HepG2 (cell line): ENCODE measurements around the gene UBC. TPM values are rescaled to one million over a fixed set of nuclear protein-coding genes. Genes with fewer than 3 reads are reported as not detected.

Experiments
- ATF1 ChIP-seq: IDR thresholded peaks from 2 replicates; pipeline ENCODE4 v1.6.1; 2016; ENCODE audit warnings: mild to moderate bottlenecking, control low read depth
- ELF1 ChIP-seq: sonication (generic); formaldehyde crosslinking; IDR thresholded peaks from 2 replicates; pipeline ENCODE4 v1.4.0; 2020; ENCODE audit warnings: missing genetic modification reagents
- HDAC6 ChIP-seq: fragments of 200-600 bp; sonication (generic); IDR thresholded peaks from 2 replicates; pipeline ENCODE4 v1.7.0; 2017; ENCODE audit warnings: mild to moderate bottlenecking, antibody characterized with exemption, low read length, low read depth
- HMGA1 ChIP-seq: sonication (generic); formaldehyde crosslinking; conservative IDR thresholded peaks from 2 replicates; pipeline ENCODE4 v1.4.0; 2020; ENCODE audit warnings: missing genetic modification reagents
- HOXD1 ChIP-seq: sonication (generic); formaldehyde crosslinking; IDR thresholded peaks from 2 replicates; pipeline ENCODE4 v1.5.0; 2020; ENCODE audit warnings: missing genetic modification reagents
- KLF12 ChIP-seq: sonication (generic); formaldehyde crosslinking; IDR thresholded peaks from 2 replicates; pipeline ENCODE4 v1.4.0; 2020; ENCODE audit warnings: missing genetic modification reagents, borderline replicate concordance
- MED13 ChIP-seq: sonication (generic); formaldehyde crosslinking; IDR thresholded peaks from 2 replicates; pipeline ENCODE4 v1.5.0; 2020; ENCODE audit warnings: missing genetic modification reagents
- NFIB ChIP-seq: sonication (generic); formaldehyde crosslinking; IDR thresholded peaks from 2 replicates; pipeline ENCODE4 v1.9.0; 2021; ENCODE audit warnings: missing genetic modification reagents, mild to moderate bottlenecking, borderline replicate concordance
- PPARG ChIP-seq: conservative IDR thresholded peaks from 2 replicates; pipeline ENCODE4 v1.6.1; 2016; ENCODE audit warnings: missing biosample characterization, missing genetic modification reagents
- PTBP1 ChIP-seq: fragments of 200-400 bp; formaldehyde crosslinking; IDR thresholded peaks from 2 replicates; pipeline ENCODE4 v1.6.1; 2018; ENCODE audit warnings: low read length, low read depth; ENCODE audit not compliant: poor library complexity, severe bottlenecking
- RFXAP ChIP-seq: sonication (generic); formaldehyde crosslinking; IDR thresholded peaks from 2 replicates; pipeline ENCODE4 v1.4.0; 2020; ENCODE audit warnings: missing genetic modification reagents, borderline replicate concordance
- TOPORS ChIP-seq: sonication (generic); formaldehyde crosslinking; IDR thresholded peaks from 2 replicates; pipeline ENCODE4 v1.8.0; 2023; ENCODE audit warnings: mild to moderate bottlenecking, missing genetic modification reagents
- ZC3H4 ChIP-seq: sonication (generic); formaldehyde crosslinking; IDR thresholded peaks from 2 replicates; pipeline ENCODE4 v1.4.0; 2020; ENCODE audit warnings: missing genetic modification reagents, borderline replicate concordance
- ZFP90 ChIP-seq: sonication (generic); formaldehyde crosslinking; IDR thresholded peaks from 2 replicates; pipeline ENCODE4 v1.8.0; 2022; ENCODE audit warnings: missing genetic modification reagents, mild to moderate bottlenecking, inconsistent platforms, borderline replicate concordance
- ZFYVE20 ChIP-seq: sonication (generic); formaldehyde crosslinking; IDR thresholded peaks from 2 replicates; pipeline ENCODE4 v1.8.0; 2023; ENCODE audit warnings: low read depth, mild to moderate bottlenecking, moderate library complexity, missing genetic modification reagents, borderline replicate concordance
- ZNF180 ChIP-seq: sonication (generic); formaldehyde crosslinking; IDR thresholded peaks from 2 replicates; pipeline ENCODE4 v1.4.0; 2020; ENCODE audit warnings: low read depth, missing genetic modification reagents, borderline replicate concordance
- ZNF205 ChIP-seq: IDR thresholded peaks from 2 replicates; pipeline ENCODE4 v1.6.1; 2018; ENCODE audit warnings: missing biosample characterization, missing genetic modification reagents
- ZNF234 ChIP-seq: sonication (generic); formaldehyde crosslinking; conservative IDR thresholded peaks from 2 replicates; pipeline ENCODE4 v1.5.1; 2020; ENCODE audit warnings: mild to moderate bottlenecking, missing genetic modification reagents
- ZNF343 ChIP-seq: sonication (generic); formaldehyde crosslinking; IDR thresholded peaks from 2 replicates; pipeline ENCODE4 v1.4.0; 2020; ENCODE audit warnings: mild to moderate bottlenecking, missing genetic modification reagents
- ZNF414 ChIP-seq: sonication (generic); formaldehyde crosslinking; IDR thresholded peaks from 2 replicates; pipeline ENCODE4 v1.5.0; 2020; ENCODE audit warnings: missing genetic modification reagents
- ZNF672 ChIP-seq: sonication (generic); formaldehyde crosslinking; IDR thresholded peaks from 2 replicates; pipeline ENCODE4 v1.8.1; 2022; ENCODE audit warnings: missing genetic modification reagents
- ZNF768 ChIP-seq: sonication (generic); formaldehyde crosslinking; IDR thresholded peaks from 2 replicates; pipeline ENCODE4 v1.4.0; 2020; ENCODE audit warnings: missing genetic modification reagents
- ZNF883 ChIP-seq: sonication (generic); formaldehyde crosslinking; IDR thresholded peaks from 2 replicates; pipeline ENCODE4 v1.5.1; 2020; ENCODE audit warnings: mild to moderate bottlenecking, missing genetic modification reagents; ENCODE audit errors: not compliant biosample characterization
- ZSCAN22 ChIP-seq: sonication (generic); formaldehyde crosslinking; IDR thresholded peaks from 2 replicates; pipeline ENCODE4 v1.4.0; 2020; ENCODE audit warnings: mild to moderate bottlenecking, missing genetic modification reagents
- polyA plus RNA-seq, 8 experiments: library from polyadenylated mRNA; depleted of rRNA in 3 of 8; stranded (reverse) in 7 of 8; unstranded in 1 of 8; fragments of >200 nt; fragmentation: Illumina TruSeq in 4 of 8; extraction: Trizol in 4 of 8; gene quantifications; 2 replicates each; pipeline versions ENCODE4 v1.2.1 to v1.2.3, GENCODE V29; 2011 to 2016; ENCODE audit warnings: low read depth in 4 of 8, missing spikeins in 1 of 8, mixed read lengths in 1 of 8; ENCODE audit not compliant: insufficient read depth in 1 of 8
- total RNA-seq, 5 experiments: library from RNA; depleted of rRNA; stranded (reverse); fragments of >200 nt; fragmentation: Illumina TruSeq; extraction: Trizol; gene quantifications; 2 replicates each; pipeline ENCODE4 v1.2.3, GENCODE V29; 2016; ENCODE audit warnings: low read depth in 1 of 5
- TF ChIP-seq, protein P1 (sequence below): sonication (generic); formaldehyde crosslinking; IDR thresholded peaks from 2 replicates; pipeline ENCODE4 v1.8.1; 2022; ENCODE audit warnings: mild to moderate bottlenecking, missing genetic modification reagents
- TF ChIP-seq, protein P2 (sequence below): sonication (generic); formaldehyde crosslinking; IDR thresholded peaks from 2 replicates; pipeline ENCODE4 v1.5.0; 2020; ENCODE audit warnings: mild to moderate bottlenecking, missing genetic modification reagents, borderline replicate concordance

Gene UBC
- total and polyA plus RNA-seq, 2 of the 13 experiments (the other 11 are each of a cell fraction or from before 2014, with no cell fraction given), result 805 to 1,432 TPM

- TF ChIP-seq, protein P1, sequence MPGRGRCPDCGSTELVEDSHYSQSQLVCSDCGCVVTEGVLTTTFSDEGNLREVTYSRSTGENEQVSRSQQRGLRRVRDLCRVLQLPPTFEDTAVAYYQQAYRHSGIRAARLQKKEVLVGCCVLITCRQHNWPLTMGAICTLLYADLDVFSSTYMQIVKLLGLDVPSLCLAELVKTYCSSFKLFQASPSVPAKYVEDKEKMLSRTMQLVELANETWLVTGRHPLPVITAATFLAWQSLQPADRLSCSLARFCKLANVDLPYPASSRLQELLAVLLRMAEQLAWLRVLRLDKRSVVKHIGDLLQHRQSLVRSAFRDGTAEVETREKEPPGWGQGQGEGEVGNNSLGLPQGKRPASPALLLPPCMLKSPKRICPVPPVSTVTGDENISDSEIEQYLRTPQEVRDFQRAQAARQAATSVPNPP (CRISPR knock-in tag), result peak; percentile 37; the same call in 1 of the 2 replicates
- TF ChIP-seq ZNF414 (CRISPR knock-in tag) (0 out of 2 replicates have a peak, but pooled peaks have one; percentile 34), RFXAP (0 out of 2 replicates have a peak, but pooled peaks have one; percentile 15), ZNF672 (CRISPR knock-in tag) (no peak), ZNF768 (CRISPR knock-in tag) (no peak), ZNF883 (CRISPR knock-in tag) (no peak), KLF12 (CRISPR knock-in tag) (no peak), HMGA1 (CRISPR knock-in tag) (no peak), ELF1 (CRISPR knock-in tag) (no peak), ZFP90 (peak; percentile 91), ZNF343 (CRISPR knock-in tag) (no peak), ZSCAN22 (CRISPR knock-in tag) (no peak), HOXD1 (CRISPR knock-in tag) (no peak), PTBP1 (no peak), NFIB (no peak), PPARG (CRISPR knock-in tag) (peak; percentile 51; the same call in 1 of the 2 replicates), MED13 (CRISPR knock-in tag) (no peak), ZNF180 (CRISPR knock-in tag) (no peak), ZNF234 (no peak), TOPORS (CRISPR knock-in tag) (no peak), HDAC6 (no peak), ZC3H4 (CRISPR knock-in tag) (no peak), ZFYVE20 (CRISPR knock-in tag) (no peak), ATF1 (CRISPR knock-in tag) (no peak), ZNF205 (CRISPR knock-in tag) (peak; percentile 56; the same call in 1 of the 2 replicates)
- TF ChIP-seq, protein P2, sequence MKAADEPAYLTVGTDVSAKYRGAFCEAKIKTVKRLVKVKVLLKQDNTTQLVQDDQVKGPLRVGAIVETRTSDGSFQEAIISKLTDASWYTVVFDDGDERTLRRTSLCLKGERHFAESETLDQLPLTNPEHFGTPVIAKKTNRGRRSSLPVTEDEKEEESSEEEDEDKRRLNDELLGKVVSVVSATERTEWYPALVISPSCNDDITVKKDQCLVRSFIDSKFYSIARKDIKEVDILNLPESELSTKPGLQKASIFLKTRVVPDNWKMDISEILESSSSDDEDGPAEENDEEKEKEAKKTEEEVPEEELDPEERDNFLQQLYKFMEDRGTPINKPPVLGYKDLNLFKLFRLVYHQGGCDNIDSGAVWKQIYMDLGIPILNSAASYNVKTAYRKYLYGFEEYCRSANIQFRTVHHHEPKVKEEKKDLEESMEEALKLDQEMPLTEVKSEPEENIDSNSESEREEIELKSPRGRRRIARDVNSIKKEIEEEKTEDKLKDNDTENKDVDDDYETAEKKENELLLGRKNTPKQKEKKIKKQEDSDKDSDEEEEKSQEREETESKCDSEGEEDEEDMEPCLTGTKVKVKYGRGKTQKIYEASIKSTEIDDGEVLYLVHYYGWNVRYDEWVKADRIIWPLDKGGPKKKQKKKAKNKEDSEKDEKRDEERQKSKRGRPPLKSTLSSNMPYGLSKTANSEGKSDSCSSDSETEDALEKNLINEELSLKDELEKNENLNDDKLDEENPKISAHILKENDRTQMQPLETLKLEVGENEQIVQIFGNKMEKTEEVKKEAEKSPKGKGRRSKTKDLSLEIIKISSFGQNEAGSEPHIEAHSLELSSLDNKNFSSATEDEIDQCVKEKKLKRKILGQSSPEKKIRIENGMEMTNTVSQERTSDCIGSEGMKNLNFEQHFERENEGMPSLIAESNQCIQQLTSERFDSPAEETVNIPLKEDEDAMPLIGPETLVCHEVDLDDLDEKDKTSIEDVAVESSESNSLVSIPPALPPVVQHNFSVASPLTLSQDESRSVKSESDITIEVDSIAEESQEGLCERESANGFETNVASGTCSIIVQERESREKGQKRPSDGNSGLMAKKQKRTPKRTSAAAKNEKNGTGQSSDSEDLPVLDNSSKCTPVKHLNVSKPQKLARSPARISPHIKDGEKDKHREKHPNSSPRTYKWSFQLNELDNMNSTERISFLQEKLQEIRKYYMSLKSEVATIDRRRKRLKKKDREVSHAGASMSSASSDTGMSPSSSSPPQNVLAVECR, result peak; percentile 66; the same call in 1 of the 2 replicates
These were observed 9.9 kb downstream of the UBC start (continued) for GRCh38 chr12:124904306-124905098.
